OCI-LY1 (cell line): ENCODE results near the gene HAUS8.
"Not testable (repeated sequence)": the region's sequence is repeated elsewhere in the genome, so short reads cannot be mapped to it uniquely, and the experiment has no call there.

Experiments used
- H2AFZ ChIP-seq: fragments of 200-600 bp; sonication (generic), shearing (Covaris generic); 2 replicates; pipeline ENCODE4 v1.6.0; 2014; ENCODE audit warnings: antibody characterized with exemption, mild to moderate bottlenecking, low read length
- H3F3A ChIP-seq: fragments of 200-600 bp; sonication (generic), shearing (Covaris generic); 2 replicates; pipeline ENCODE4 v1.6.0; 2014; ENCODE audit warnings: mild to moderate bottlenecking, antibody characterized with exemption, low read length, moderate library complexity; ENCODE audit not compliant: insufficient read depth
- H3K27ac ChIP-seq: fragments of 200-600 bp; sonication (generic); 2 replicates; pipeline ENCODE4 v1.5.1; 2014; ENCODE audit warnings: low read length, mixed run types, mild to moderate bottlenecking, low read depth; ENCODE audit not compliant: poor library complexity, severe bottlenecking
- H3K27me3 ChIP-seq: fragments of 200-600 bp; sonication (generic); 2 replicates; pipeline ENCODE4 v1.6.0; 2014; ENCODE audit warnings: antibody characterized with exemption, mild to moderate bottlenecking, low read length, moderate library complexity; ENCODE audit not compliant: insufficient read depth
- H3K36me3 ChIP-seq: fragments of 200-600 bp; sonication (generic); 2 replicates; pipeline ENCODE4 v1.6.1; 2014; ENCODE audit warnings: mild to moderate bottlenecking, antibody characterized with exemption, low read length, moderate library complexity, mixed read lengths; ENCODE audit not compliant: insufficient read depth
- H3K4me1 ChIP-seq: fragments of 200-600 bp; sonication (generic); 2 replicates; pipeline ENCODE4 v1.5.1; 2014; ENCODE audit warnings: mild to moderate bottlenecking, low read length, moderate library complexity; ENCODE audit not compliant: insufficient read depth, severe bottlenecking
- H3K4me2 ChIP-seq: fragments of 200-600 bp; sonication (generic), shearing (Covaris generic); 2 replicates; pipeline ENCODE4 v1.6.1; 2014; ENCODE audit warnings: low read length
- H3K4me3 ChIP-seq: fragments of 200-600 bp; sonication (generic); 2 replicates; pipeline ENCODE4 v1.5.1; 2014; ENCODE audit warnings: low read length, low read depth, mild to moderate bottlenecking, mixed read lengths; ENCODE audit not compliant: poor library complexity, severe bottlenecking
- H3K79me2 ChIP-seq: fragments of 200-600 bp; shearing (Covaris generic); 2 replicates; pipeline ENCODE4 v1.6.1; 2016; ENCODE audit warnings: mixed run types, low read length, mixed read lengths; ENCODE audit not compliant: insufficient read depth
- H3K9ac ChIP-seq: fragments of 200-600 bp; sonication (generic), shearing (Covaris generic); 2 replicates; pipeline ENCODE4 v1.6.1; 2014; ENCODE audit warnings: mild to moderate bottlenecking, low read length, mixed read lengths
- H3K9me2 ChIP-seq: fragments of 200-600 bp; sonication (generic), shearing (Covaris generic); 2 replicates; pipeline ENCODE4 v1.6.1; 2014; ENCODE audit warnings: low read depth, mild to moderate bottlenecking, low read length, mixed read lengths
- H3K9me3 ChIP-seq: fragments of 200-600 bp; shearing (Covaris generic); 2 replicates; pipeline ENCODE4 v1.6.1; 2014; ENCODE audit warnings: low read length, mixed read lengths
- H4K20me1 ChIP-seq: fragments of 200-600 bp; sonication (generic), shearing (Covaris generic); 2 replicates; pipeline ENCODE4 v1.6.0; 2016; ENCODE audit warnings: mild to moderate bottlenecking, low read length; ENCODE audit not compliant: insufficient read depth
- CTCF ChIP-seq: fragments of 200-600 bp; sonication (generic), shearing (Covaris generic); IDR thresholded peaks from 2 replicates; pipeline ENCODE4 v1.5.1; 2017; ENCODE audit warnings: mild to moderate bottlenecking, antibody characterized with exemption, low read length, moderate library complexity, mixed read lengths
- EZH2 ChIP-seq: fragments of 200-600 bp; sonication (generic), shearing (Covaris generic); IDR thresholded peaks from 2 replicates; pipeline ENCODE4 v1.8.0; 2017; ENCODE audit warnings: borderline replicate concordance, mixed run types, mild to moderate bottlenecking, antibody characterized with exemption, low read length, moderate library complexity, mixed read lengths

Gene HAUS8

GRCh38 chr19:17107546-17108452 is 32.5 kb upstream of the HAUS8 start:
- H3K36me3 ChIP-seq, result peaks cover 61% of the 10 kb centered on the region
- no peaks in the 10 kb centered on the region for H3K9me2 ChIP-seq
- no peak overlapping the region; the same call in 1 of the 2 replicates for H3K9ac ChIP-seq
- no peaks in the 10 kb centered on the region for H3K27me3 ChIP-seq
- peak overlapping the region; percentile 83 for H3K27ac ChIP-seq
- no peaks in the 10 kb centered on the region for H4K20me1 ChIP-seq
- H3F3A ChIP-seq, result no peaks in the 10 kb centered on the region
- H3K4me1 ChIP-seq, result peaks cover 72% of the 10 kb centered on the region
- peak overlapping the region; percentile 14; the same call in 1 of the 2 replicates for H3K4me2 ChIP-seq
- no peak overlapping the region for H3K4me3 ChIP-seq
- H2AFZ ChIP-seq, result no peak overlapping the region
- no peaks in the 10 kb centered on the region for H3K9me3 ChIP-seq
- no peaks in the 10 kb centered on the region for H3K79me2 ChIP-seq
- TF ChIP-seq CTCF, result no peak
- TF ChIP-seq EZH2, result no peak

- not testable (repeated sequence) for H3K9me3 ChIP-seq, H3K9ac ChIP-seq, H3K27me3 ChIP-seq, H2AFZ ChIP-seq, H3F3A ChIP-seq, H3K9me2 ChIP-seq, H3K79me2 ChIP-seq, H3K4me3 ChIP-seq, H4K20me1 ChIP-seq
- peak overlapping the region; percentile 14; the same call in 1 of the 2 replicates for H3K4me2 ChIP-seq
- peaks cover 64% of the 10 kb centered on the region for H3K36me3 ChIP-seq
- peaks cover 76% of the 10 kb centered on the region for H3K4me1 ChIP-seq
- H3K27ac ChIP-seq, result peak overlapping the region; percentile 83
Observed at GRCh38 chr19:17106964-17107363, 31.7 kb upstream of the HAUS8 start.

DNA sequence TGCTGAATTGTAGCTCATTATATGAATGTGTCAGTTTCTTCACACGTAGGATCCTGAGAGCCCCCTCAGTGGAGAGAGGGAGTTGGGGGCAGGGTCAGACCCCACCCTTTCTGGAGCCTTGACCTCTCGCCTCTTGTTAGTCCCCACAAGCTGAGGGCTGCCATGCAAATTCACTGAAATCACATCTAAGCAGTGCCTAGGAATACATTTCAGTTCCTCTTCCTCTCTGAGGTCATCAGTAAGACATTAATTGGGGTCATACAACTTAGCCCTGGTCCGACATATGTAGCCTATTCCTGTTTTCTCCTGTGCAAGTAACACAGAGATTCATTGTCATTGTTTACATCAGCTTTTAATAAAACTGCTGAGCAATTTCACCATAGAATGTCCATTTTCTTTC is 30.3 kb upstream of the HAUS8 start:
- Histone ChIP-seq H3F3A (no peaks in the 10 kb centered on the region), H3K9me2 (no peaks in the 10 kb centered on the region), H3K4me1 (peaks cover 82% of the 10 kb centered on the region), H3K79me2 (no peaks in the 10 kb centered on the region), H3K27ac (peak overlapping the region; percentile 83), H3K9me3 (no peaks in the 10 kb centered on the region), H3K27me3 (no peaks in the 10 kb centered on the region), H2AFZ (no peak overlapping the region), H4K20me1 (no peaks in the 10 kb centered on the region), H3K9ac (no peak overlapping the region; the same call in 1 of the 2 replicates), H3K36me3 (peaks cover 60% of the 10 kb centered on the region), H3K4me2 (peak overlapping the region; percentile 50; the same call in 1 of the 2 replicates), H3K4me3 (no peak overlapping the region)
- TF ChIP-seq CTCF, result no peak
- TF ChIP-seq EZH2, result no peak
